ENCODE data around the gene SERPINB12. TPM values are rescaled to one million over a fixed set of nuclear protein-coding genes. Genes with fewer than 3 reads are reported as not detected.

The SERPINB12 gene
- total RNA-seq, 1 donor from 2014 or later: not detected

GRCh38 chr18:63551769-63552168, 9.6 kb downstream of the SERPINB12 start:
- intact Hi-C loops (cut with DNase I): no loop called here
- Histone ChIP-seq H3K4me1 (peaks cover 15% of the 10 kb centered on the region), H3K4me3 (no peak overlapping the region), H3K27ac (no peak overlapping the region), H3K27me3 (no peaks in the 10 kb centered on the region), H3K36me3 (no peaks in the 10 kb centered on the region), H3K9me3 (no peaks in the 10 kb centered on the region)
- TF ChIP-seq, protein P1, sequence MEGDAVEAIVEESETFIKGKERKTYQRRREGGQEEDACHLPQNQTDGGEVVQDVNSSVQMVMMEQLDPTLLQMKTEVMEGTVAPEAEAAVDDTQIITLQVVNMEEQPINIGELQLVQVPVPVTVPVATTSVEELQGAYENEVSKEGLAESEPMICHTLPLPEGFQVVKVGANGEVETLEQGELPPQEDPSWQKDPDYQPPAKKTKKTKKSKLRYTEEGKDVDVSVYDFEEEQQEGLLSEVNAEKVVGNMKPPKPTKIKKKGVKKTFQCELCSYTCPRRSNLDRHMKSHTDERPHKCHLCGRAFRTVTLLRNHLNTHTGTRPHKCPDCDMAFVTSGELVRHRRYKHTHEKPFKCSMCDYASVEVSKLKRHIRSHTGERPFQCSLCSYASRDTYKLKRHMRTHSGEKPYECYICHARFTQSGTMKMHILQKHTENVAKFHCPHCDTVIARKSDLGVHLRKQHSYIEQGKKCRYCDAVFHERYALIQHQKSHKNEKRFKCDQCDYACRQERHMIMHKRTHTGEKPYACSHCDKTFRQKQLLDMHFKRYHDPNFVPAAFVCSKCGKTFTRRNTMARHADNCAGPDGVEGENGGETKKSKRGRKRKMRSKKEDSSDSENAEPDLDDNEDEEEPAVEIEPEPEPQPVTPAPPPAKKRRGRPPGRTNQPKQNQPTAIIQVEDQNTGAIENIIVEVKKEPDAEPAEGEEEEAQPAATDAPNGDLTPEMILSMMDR (IDR thresholded peaks at IDR 0.05): no peak
- DNase-seq: no peak
- no peak for ATAC-seq

GRCh38 chr18:63552581-63552980, 10.4 kb downstream of the SERPINB12 start:
- DNase-seq (no peak), ATAC-seq (no peak)
- H3K4me1 ChIP-seq: peaks cover 15% of the 10 kb centered on the region
- H3K36me3 ChIP-seq: no peaks in the 10 kb centered on the region
- TF ChIP-seq, protein P1 (IDR thresholded peaks at IDR 0.05): no peak
- no peak overlapping the region for H3K4me3 ChIP-seq
- no peaks in the 10 kb centered on the region for H3K9me3 ChIP-seq
- H3K27me3 ChIP-seq: no peaks in the 10 kb centered on the region
- no peak overlapping the region for H3K27ac ChIP-seq
- intact Hi-C loops (cut with DNase I): no loop called here

- DNase-seq (no peak), ATAC-seq (peak; percentile 97)
- intact Hi-C loops (cut with DNase I): no loop called here
- no peaks in the 10 kb centered on the region for H3K36me3 ChIP-seq
- H3K27ac ChIP-seq: peak overlapping the region; percentile 0
- no peaks in the 10 kb centered on the region for H3K9me3 ChIP-seq
- peaks cover 15% of the 10 kb centered on the region for H3K4me1 ChIP-seq
- H3K27me3 ChIP-seq: no peaks in the 10 kb centered on the region
- TF ChIP-seq, protein P1 (IDR thresholded peaks at IDR 0.05): no peak
- no peak overlapping the region for H3K4me3 ChIP-seq
These were observed 10.9 kb downstream of the SERPINB12 start for GRCh38 chr18:63553081-63553480.

- H3K4me3 ChIP-seq: no peak overlapping the region
- H3K27ac ChIP-seq: no peak overlapping the region
- DNase-seq (no peak), ATAC-seq (no peak)
- no peaks in the 10 kb centered on the region for H3K4me1 ChIP-seq
- TF ChIP-seq, protein P1 (IDR thresholded peaks at IDR 0.05): no peak
- intact Hi-C loops (cut with DNase I): no loop called here
- no peaks in the 10 kb centered on the region for H3K9me3 ChIP-seq
- H3K27me3 ChIP-seq: no peaks in the 10 kb centered on the region
- H3K36me3 ChIP-seq: no peaks in the 10 kb centered on the region
These were observed 17.7 kb downstream of the SERPINB12 start for GRCh38 chr18:63559567-63560491.

GRCh38 chr18:63562284-63562683, 20.1 kb downstream of the SERPINB12 start:
- no peak overlapping the region for H3K4me3 ChIP-seq
- DNase-seq (no peak), ATAC-seq (no peak)
- no peak overlapping the region for H3K27ac ChIP-seq
- no peaks in the 10 kb centered on the region for H3K27me3 ChIP-seq
- H3K9me3 ChIP-seq: no peaks in the 10 kb centered on the region
- no peaks in the 10 kb centered on the region for H3K4me1 ChIP-seq
- intact Hi-C loops (cut with DNase I): no loop called here
- H3K36me3 ChIP-seq: no peaks in the 10 kb centered on the region
- TF ChIP-seq, protein P1 (IDR thresholded peaks at IDR 0.05): no peak
